Glomerular endothelial cell (primary cell): Measurements from ENCODE around the gene EPHB2. TPM values are rescaled to one million over a fixed set of nuclear protein-coding genes. Genes with fewer than 3 reads are reported as not detected.

Experiments used
- DNase-seq: peaks from one replicate; pipeline ENCODE4 v3.0.0-alpha.2; 2011; ENCODE audit warnings: low read depth, low spot score; ENCODE audit errors: extremely low read depth
- total RNA-seq: library from RNA; depleted of rRNA; stranded (reverse); fragments of >200 nt; gene quantifications from 2 replicates; pipeline ENCODE4 v1.2.3, GENCODE V29; 2015

The EPHB2 gene
- total RNA-seq, 1 donor from 2014 or later: 71.1 TPM

GRCh38 chr1:22749919-22750684 lies 39.5 kb downstream of the EPHB2 start:
- no peak for DNase-seq

- no peak for DNase-seq
These were observed 40.0 kb downstream of the EPHB2 start for GRCh38 chr1:22750685-22751051.

GRCh38 chr1:22751124-22751531 lies 40.5 kb downstream of the EPHB2 start:
- DNase-seq: no peak

- no peak for DNase-seq
These were observed 41.7 kb downstream of the EPHB2 start for GRCh38 chr1:22752339-22752738.

GRCh38 chr1:22753481-22753971 lies 42.9 kb downstream of the EPHB2 start:
- DNase-seq: no peak

GRCh38 chr1:22754106-22754768 lies 43.6 kb downstream of the EPHB2 start:
- no peak for DNase-seq

- DNase-seq: no peak
These were observed 44.2 kb downstream of the EPHB2 start for GRCh38 chr1:22754824-22755223.

GRCh38 chr1:22755641-22756040 lies 45.0 kb downstream of the EPHB2 start:
- DNase-seq: no peak

- DNase-seq: no peak
These were observed 45.6 kb downstream of the EPHB2 start for GRCh38 chr1:22756125-22756735.

- DNase-seq: no peak
These were observed 49.8 kb downstream of the EPHB2 start for GRCh38 chr1:22760455-22760854.

- no peak for DNase-seq
These were observed 50.5 kb downstream of the EPHB2 start for GRCh38 chr1:22761101-22761500.

- no peak for DNase-seq
These were observed 51.2 kb downstream of the EPHB2 start for GRCh38 chr1:22761821-22762220.

- no peak for DNase-seq
These were observed 53.0 kb downstream of the EPHB2 start for GRCh38 chr1:22763487-22764200.

- DNase-seq: no peak
These were observed 57.2 kb downstream of the EPHB2 start for GRCh38 chr1:22767852-22768251.

- no peak for DNase-seq
These were observed 59.3 kb downstream of the EPHB2 start for GRCh38 chr1:22769932-22770331.

GRCh38 chr1:22772014-22772413 lies 61.4 kb downstream of the EPHB2 start:
- no peak for DNase-seq

GRCh38 chr1:22773981-22774832 lies 63.6 kb downstream of the EPHB2 start:
- DNase-seq: no peak

GRCh38 chr1:22774833-22775182 lies 64.2 kb downstream of the EPHB2 start:
- no peak for DNase-seq

GRCh38 chr1:22775478-22775877 lies 64.8 kb downstream of the EPHB2 start:
- DNase-seq: no peak

- DNase-seq: no peak
These were observed 65.5 kb downstream of the EPHB2 start for GRCh38 chr1:22776035-22776613.
